Stimulated activated effector memory CD8-positive, alpha-beta T cell treated with anti-CD3 and anti-CD28 coated beads, Interleukin-12 subunit alpha, Interleukin-12 subunit beta, amount 100 ng/mL, for 72 hours (primary cell): ENCODE results near the gene ELMO2.
"Not testable (repeated sequence)": the region's sequence is repeated elsewhere in the genome, so short reads cannot be mapped to it uniquely, and the experiment has no call there.

Source experiments
- ATAC-seq: fragments of 150-1000 bp; cut with Tn5 transposase; 2 replicates; pipeline ENCODE4 v1.10.0; 2021
- DNase-seq, 2 donors: peaks; one replicate each; pipeline ENCODE4 v3.0.0; 2021 to 2022; ENCODE audit warnings: low spot score in 2 of 2
- H3K27ac Mint-ChIP-seq: one replicate; pipeline ENCODE4 v1.8.0; 2022; ENCODE audit warnings: mild to moderate bottlenecking, mixed read lengths
- H3K36me3 Mint-ChIP-seq: one replicate; pipeline ENCODE4 v1.8.0; 2022; ENCODE audit warnings: mild to moderate bottlenecking, mixed read lengths
- H3K4me1 Mint-ChIP-seq: one replicate; pipeline ENCODE4 v1.8.0; 2022; ENCODE audit warnings: mixed read lengths
- H3K4me3 Mint-ChIP-seq: one replicate; pipeline ENCODE4 v1.8.0; 2022; ENCODE audit warnings: mild to moderate bottlenecking, mixed read lengths
- H3K9me3 Mint-ChIP-seq: one replicate; pipeline ENCODE4 v1.8.0; 2022; ENCODE audit warnings: mixed read lengths

The ELMO2 gene

GRCh38 chr20:46394872-46395760, 11.3 kb downstream of the ELMO2 start:
- Mint-ChIP-seq H3K9me3 (no peaks in the 10 kb centered on the region), H3K4me3 (no peak overlapping the region), H3K4me1 (peaks cover 39% of the 10 kb centered on the region), H3K36me3 (peaks cover 93% of the 10 kb centered on the region), H3K27ac (no peak overlapping the region)
- DNase-seq: no peak
- no peak for ATAC-seq

- no peaks in the 10 kb centered on the region for H3K9me3 Mint-ChIP-seq
- H3K4me3 Mint-ChIP-seq: no peak overlapping the region
- peaks cover 97% of the 10 kb centered on the region for H3K36me3 Mint-ChIP-seq
- peaks cover 27% of the 10 kb centered on the region for H3K4me1 Mint-ChIP-seq
- DNase-seq (no peak), ATAC-seq (no peak)
- no peak overlapping the region for H3K27ac Mint-ChIP-seq
Measured at GRCh38 chr20:46393967-46394366, 12.4 kb downstream of the ELMO2 start.

GRCh38 chr20:46388937-46389336, 17.5 kb downstream of the ELMO2 start:
- no peak for DNase-seq
- no peak for ATAC-seq
- peaks cover 11% of the 10 kb centered on the region for H3K4me1 Mint-ChIP-seq
- H3K9me3 Mint-ChIP-seq: no peaks in the 10 kb centered on the region
- peaks cover 100% of the 10 kb centered on the region for H3K36me3 Mint-ChIP-seq
- no peak overlapping the region for H3K4me3 Mint-ChIP-seq
- no peak overlapping the region for H3K27ac Mint-ChIP-seq

- Mint-ChIP-seq H3K27ac (no peak overlapping the region), H3K4me3 (no peak overlapping the region), H3K4me1 (peaks cover 11% of the 10 kb centered on the region), H3K9me3 (no peaks in the 10 kb centered on the region), H3K36me3 (peaks cover 100% of the 10 kb centered on the region)
- ATAC-seq: no peak
- DNase-seq: no peak
Measured at GRCh38 chr20:46388201-46388836, 18.1 kb downstream of the ELMO2 start.

- peak overlapping the region; percentile 23 for H3K27ac Mint-ChIP-seq
- not testable (repeated sequence) for DNase-seq, H3K4me3 Mint-ChIP-seq, H3K4me1 Mint-ChIP-seq, H3K9me3 Mint-ChIP-seq, ATAC-seq
- H3K36me3 Mint-ChIP-seq: peaks cover 100% of the 10 kb centered on the region
Measured at GRCh38 chr20:46387054-46387453, 19.4 kb downstream of the ELMO2 start.

- no peak overlapping the region for H3K4me3 Mint-ChIP-seq
- H3K9me3 Mint-ChIP-seq: no peaks in the 10 kb centered on the region
- peaks cover 14% of the 10 kb centered on the region for H3K4me1 Mint-ChIP-seq
- no peak for DNase-seq
- no peak for ATAC-seq
- H3K27ac Mint-ChIP-seq: peak overlapping the region; percentile 74
- peaks cover 100% of the 10 kb centered on the region for H3K36me3 Mint-ChIP-seq
Measured at GRCh38 chr20:46378412-46379009, 27.9 kb downstream of the ELMO2 start.

GRCh38 chr20:46377518-46377917, 28.9 kb downstream of the ELMO2 start:
- Mint-ChIP-seq H3K36me3 (peaks cover 100% of the 10 kb centered on the region), H3K9me3 (no peaks in the 10 kb centered on the region), H3K27ac (peak overlapping the region; percentile 74), H3K4me1 (peaks cover 14% of the 10 kb centered on the region), H3K4me3 (no peak overlapping the region)
- ATAC-seq (no peak), DNase-seq (no peak)

- no peaks in the 10 kb centered on the region for H3K9me3 Mint-ChIP-seq
- peaks cover 100% of the 10 kb centered on the region for H3K36me3 Mint-ChIP-seq
- H3K4me1 Mint-ChIP-seq: peaks cover 18% of the 10 kb centered on the region
- H3K27ac Mint-ChIP-seq: peak overlapping the region; percentile 36
- ATAC-seq: no peak
- no peak overlapping the region for H3K4me3 Mint-ChIP-seq
- DNase-seq: no peak
Measured at GRCh38 chr20:46376196-46376785, 30.1 kb downstream of the ELMO2 start.

- DNase-seq: no peak
- no peak for ATAC-seq
- H3K9me3 Mint-ChIP-seq: no peaks in the 10 kb centered on the region
- H3K4me3 Mint-ChIP-seq: no peak overlapping the region
- H3K36me3 Mint-ChIP-seq: peaks cover 100% of the 10 kb centered on the region
- H3K27ac Mint-ChIP-seq: peak overlapping the region; percentile 36
- H3K4me1 Mint-ChIP-seq: peaks cover 19% of the 10 kb centered on the region
Measured at GRCh38 chr20:46375771-46376170, 30.6 kb downstream of the ELMO2 start.

- H3K27ac Mint-ChIP-seq: no peak overlapping the region
Measured at GRCh38 chr20:46374383-46374782, 32.0 kb downstream of the ELMO2 start.

GRCh38 chr20:46371656-46372055, 34.8 kb downstream of the ELMO2 start:
- no peak for ATAC-seq
- DNase-seq: no peak
- no peaks in the 10 kb centered on the region for H3K9me3 Mint-ChIP-seq
- peak overlapping the region; percentile 65 for H3K27ac Mint-ChIP-seq
- H3K4me1 Mint-ChIP-seq: peaks cover 24% of the 10 kb centered on the region
- H3K4me3 Mint-ChIP-seq: no peak overlapping the region
- peaks cover 99% of the 10 kb centered on the region for H3K36me3 Mint-ChIP-seq

More at GRCh38 chr20:46374383-46374782, 32.0 kb downstream of the ELMO2 start:
- H3K4me1 Mint-ChIP-seq: peaks cover 19% of the 10 kb centered on the region
- peaks cover 100% of the 10 kb centered on the region for H3K36me3 Mint-ChIP-seq
- no peaks in the 10 kb centered on the region for H3K9me3 Mint-ChIP-seq
- ATAC-seq: no peak
- no peak for DNase-seq
- H3K4me3 Mint-ChIP-seq: no peak overlapping the region

- Mint-ChIP-seq H3K4me3 (no peak overlapping the region), H3K36me3 (peaks cover 85% of the 10 kb centered on the region), H3K27ac (peak overlapping the region; percentile 76), H3K4me1 (peaks cover 32% of the 10 kb centered on the region), H3K9me3 (no peaks in the 10 kb centered on the region)
- no peak for DNase-seq
- peak; percentile 36 for ATAC-seq
Measured at GRCh38 chr20:46368902-46369268, 37.5 kb downstream of the ELMO2 start.

- DNase-seq (no peak), ATAC-seq (peak; percentile 43)
- peaks cover 39% of the 10 kb centered on the region for H3K4me1 Mint-ChIP-seq
- no peaks in the 10 kb centered on the region for H3K9me3 Mint-ChIP-seq
- peak overlapping the region; percentile 76 for H3K27ac Mint-ChIP-seq
- H3K4me3 Mint-ChIP-seq: no peak overlapping the region
- H3K36me3 Mint-ChIP-seq: peaks cover 84% of the 10 kb centered on the region
Measured at GRCh38 chr20:46367967-46368901, 38.2 kb downstream of the ELMO2 start.

GRCh38 chr20:46367234-46367633, 39.2 kb downstream of the ELMO2 start:
- Mint-ChIP-seq H3K9me3 (no peaks in the 10 kb centered on the region), H3K4me3 (no peak overlapping the region), H3K27ac (peak overlapping the region; percentile 26), H3K36me3 (peaks cover 77% of the 10 kb centered on the region), H3K4me1 (peaks cover 49% of the 10 kb centered on the region)
- DNase-seq (no peak), ATAC-seq (no peak)
